HepG2 (cell line): ENCODE measurements around the gene PYY.

ENCODE experiments used
- FOXA1 ChIP-seq, 2 experiments: fragments of 450-650 bp in 1 of 2; sonication (generic) in 1 of 2; formaldehyde crosslinking in 1 of 2; IDR thresholded peaks; 2 replicates each; pipeline versions ENCODE4 v1.4.0 to v1.6.1; 2016 to 2020; ENCODE audit warnings: missing genetic modification reagents in 1 of 2
- HOXA9 ChIP-seq: sonication (generic); formaldehyde crosslinking; IDR thresholded peaks from 2 replicates; pipeline ENCODE4 v1.8.1; 2022; ENCODE audit warnings: missing genetic modification reagents, mild to moderate bottlenecking, moderate library complexity, borderline replicate concordance
- POLR2A ChIP-seq, 2 experiments: IDR thresholded peaks; 2 replicates each; pipeline ENCODE4 v1.6.1; 2011; ENCODE audit warnings: low read depth in 2 of 2, low read length in 2 of 2, mild to moderate bottlenecking in 1 of 2, moderate library complexity in 1 of 2; ENCODE audit not compliant: insufficient read depth in 1 of 2
- RAD21 ChIP-seq: fragments of 450-650 bp; formaldehyde crosslinking; IDR thresholded peaks from 2 replicates; pipeline ENCODE4 v1.5.0; 2020; ENCODE audit warnings: mild to moderate bottlenecking
- RFX5 ChIP-seq: IDR thresholded peaks from 2 replicates; pipeline ENCODE4 v1.6.1; 2011; ENCODE audit warnings: low read depth, low read length, improper control_type of control experiment
- SRF ChIP-seq: IDR thresholded peaks from 2 replicates; pipeline ENCODE4 v1.6.1; 2011; ENCODE audit warnings: mild to moderate bottlenecking, low read depth, low read length, moderate library complexity
- ZNF10 ChIP-seq: sonication (generic); formaldehyde crosslinking; IDR thresholded peaks from 2 replicates; pipeline ENCODE4 v1.4.0; 2020; ENCODE audit warnings: mild to moderate bottlenecking, low read depth, missing genetic modification reagents, borderline replicate concordance
- ZNF253 ChIP-seq: sonication (generic); formaldehyde crosslinking; IDR thresholded peaks from 2 replicates; pipeline ENCODE4 v1.8.0; 2022; ENCODE audit warnings: mild to moderate bottlenecking, missing genetic modification reagents, borderline replicate concordance
- ZNF256 ChIP-seq: sonication (generic); formaldehyde crosslinking; conservative IDR thresholded peaks from 2 replicates; pipeline ENCODE4 v1.4.0; 2020; ENCODE audit warnings: missing genetic modification reagents
- ZNF501 ChIP-seq: sonication (generic); formaldehyde crosslinking; IDR thresholded peaks from 2 replicates; pipeline ENCODE4 v1.5.1; 2020; ENCODE audit warnings: mild to moderate bottlenecking, moderate library complexity, missing genetic modification reagents
- ZSCAN5A ChIP-seq: sonication (generic); formaldehyde crosslinking; IDR thresholded peaks from 2 replicates; pipeline ENCODE4 v1.8.0; 2022; ENCODE audit warnings: mild to moderate bottlenecking, missing genetic modification reagents, borderline replicate concordance

- TF ChIP-seq POLR2A (IDR thresholded peaks at IDR 0.05; ENCODE audit: insufficient read depth in 1 of 2, low read depth in 2 of 2, low read length in 2 of 2) (no peak), ZNF501 (CRISPR knock-in tag) (no peak; the same call in 1 of the 2 replicates), ZNF10 (CRISPR knock-in tag) (no peak), ZNF253 (CRISPR knock-in tag) (0 out of 2 replicates have a peak, but pooled peaks have one; percentile 6), RFX5 (no peak), HOXA9 (no peak), RAD21 (CRISPR knock-in tag) (no peak), ZNF256 (CRISPR knock-in tag) (no peak), SRF (no peak), FOXA1 (IDR thresholded peaks at IDR 0.05) (no peak), FOXA1 (CRISPR knock-in tag; IDR thresholded peaks at IDR 0.05) (no peak), ZSCAN5A (CRISPR knock-in tag) (no peak)
Measured at GRCh38 chr17:43995150-43995471, 41.4 kb upstream of the PYY start.
